Endodermal cell (in vitro differentiated cells): ENCODE data around the gene TMEM204. TPM values are rescaled to one million over a fixed set of nuclear protein-coding genes. Genes with fewer than 3 reads are reported as not detected.
A peak's percentile ranks its signal among the peaks of the same experiment; 100 is the strongest.

ENCODE experiments used
- DNase-seq: peaks from one replicate; pipeline ENCODE4 v3.0.0-alpha.2; 2017
- H3K27ac ChIP-seq: 2 replicates; pipeline ENCODE4 v1.5.1; 2013; ENCODE audit warnings: mild to moderate bottlenecking, low read depth, low read length, moderate library complexity
- H3K27me3 ChIP-seq: 2 replicates; pipeline ENCODE4 v1.6.1; 2013; ENCODE audit warnings: mild to moderate bottlenecking, low read length, moderate library complexity; ENCODE audit not compliant: insufficient read depth, control insufficient read depth, poor library complexity, severe bottlenecking
- H3K36me3 ChIP-seq: 2 replicates; pipeline ENCODE4 v1.7.0; 2013; ENCODE audit warnings: mild to moderate bottlenecking, low read length, moderate library complexity; ENCODE audit not compliant: control insufficient read depth, insufficient read depth
- H3K4me1 ChIP-seq: one replicate; pipeline ENCODE4 v1.7.0; 2013; ENCODE audit warnings: low read length; ENCODE audit not compliant: control insufficient read depth, insufficient read depth
- H3K4me3 ChIP-seq: 2 replicates; pipeline ENCODE4 v1.5.1; 2013; ENCODE audit warnings: mild to moderate bottlenecking, low read length, moderate library complexity
- H3K9ac ChIP-seq: 2 replicates; pipeline ENCODE4 v1.6.1; 2013; ENCODE audit warnings: mild to moderate bottlenecking, low read length, moderate library complexity; ENCODE audit not compliant: poor library complexity, severe bottlenecking; ENCODE audit errors: extremely low read depth
- H3K9me3 ChIP-seq: 2 replicates; pipeline ENCODE4 v1.6.1; 2013; ENCODE audit warnings: mild to moderate bottlenecking, low read length, moderate library complexity; ENCODE audit not compliant: control insufficient read depth
- H3K27ac Mint-ChIP-seq: 2 replicates; pipeline ENCODE4 v1.8.0; 2020; ENCODE audit warnings: mixed read lengths
- H3K27me3 Mint-ChIP-seq: 2 replicates; pipeline ENCODE4 v1.8.0; 2021; ENCODE audit warnings: mild to moderate bottlenecking, mixed read lengths; ENCODE audit not compliant: insufficient read depth
- H3K36me3 Mint-ChIP-seq: 2 replicates; pipeline ENCODE4 v1.8.0; 2020; ENCODE audit warnings: low read depth, mixed read lengths
- H3K4me1 Mint-ChIP-seq: 2 replicates; pipeline ENCODE4 v1.8.0; 2020; ENCODE audit warnings: mixed read lengths
- H3K4me3 Mint-ChIP-seq: 2 replicates; pipeline ENCODE4 v1.8.0; 2020; ENCODE audit warnings: mild to moderate bottlenecking, moderate library complexity, mixed read lengths
- H3K9me3 Mint-ChIP-seq: 2 replicates; pipeline ENCODE4 v1.8.0; 2020; ENCODE audit warnings: mild to moderate bottlenecking, mixed read lengths
- CTCF ChIP-seq: fragments of 200-600 bp; sonication (generic); conservative IDR thresholded peaks from 2 replicates; pipeline ENCODE4 v1.5.0; 2021; ENCODE audit warnings: antibody characterized with exemption, mild to moderate bottlenecking
- WGBS, 2 experiments: methylation state at CpG; one replicate each; pipeline versions ENCODE4 v1.1.5 to v1.1.7; 2013; ENCODE audit warnings: missing lambda C conversion rate in 2 of 2, mixed read lengths in 1 of 2; ENCODE audit not compliant: insufficient coverage in 1 of 2, insufficient read length in 1 of 2; 5-methylcytosine and 5-hydroxymethylcytosine counted together
- total RNA-seq, 2 donors: library from RNA; stranded (reverse); fragmentation: NEBNext Ultra II Directional in 1 of 2; extraction: Animal tissue kit (Norgen Biotek cat#: 25700) in 1 of 2; gene quantifications; 2 replicates in 1 of 2; 3 replicates in 1 of 2; pipeline ENCODE4 v1.2.1, GENCODE V29; 2021

Gene TMEM204
- total RNA-seq, 2 donors from 2014 or later, result not detected

- TF ChIP-seq CTCF, result no peak
- WGBS, 2 experiments, result 93 to 99% methylated on average over 13 to 18 of the region's 18 CpGs
- no peak overlapping the region for H3K9ac ChIP-seq
- H3K9me3 ChIP-seq, result no peaks in the 10 kb centered on the region
- H3K27ac ChIP-seq, result no peak overlapping the region
- H3K4me3 ChIP-seq, result no peak overlapping the region
- H3K27me3 Mint-ChIP-seq, result no peaks in the 10 kb centered on the region
- H3K9me3 Mint-ChIP-seq, result no peaks in the 10 kb centered on the region
- H3K27me3 ChIP-seq, result no peaks in the 10 kb centered on the region
- DNase-seq, result no peak
- H3K36me3 ChIP-seq, result no peaks in the 10 kb centered on the region
- H3K4me1 ChIP-seq, result no peaks in the 10 kb centered on the region
- H3K36me3 Mint-ChIP-seq, result no peaks in the 10 kb centered on the region
- no peak overlapping the region for H3K4me3 Mint-ChIP-seq
- peak overlapping the region; percentile 44 for H3K27ac Mint-ChIP-seq
- no peaks in the 10 kb centered on the region for H3K4me1 Mint-ChIP-seq
Measured at GRCh38 chr16:1542533-1542932, 9.1 kb downstream of the TMEM204 start.

- WGBS, 2 experiments, result 81 to 86% methylated on average over 27 to 30 of the region's 30 CpGs
- H3K27ac Mint-ChIP-seq, result no peak overlapping the region
- H3K9ac ChIP-seq, result no peak overlapping the region
- H3K9me3 ChIP-seq, result no peaks in the 10 kb centered on the region
- no peaks in the 10 kb centered on the region for H3K27me3 ChIP-seq
- H3K27me3 Mint-ChIP-seq, result no peaks in the 10 kb centered on the region
- TF ChIP-seq CTCF, result peak; percentile 29
- H3K36me3 ChIP-seq, result no peaks in the 10 kb centered on the region
- H3K4me1 Mint-ChIP-seq, result no peaks in the 10 kb centered on the region
- H3K4me3 ChIP-seq, result no peak overlapping the region
- H3K27ac ChIP-seq, result no peak overlapping the region
- no peaks in the 10 kb centered on the region for H3K9me3 Mint-ChIP-seq
- H3K36me3 Mint-ChIP-seq, result peaks cover 2% of the 10 kb centered on the region
- no peak overlapping the region for H3K4me3 Mint-ChIP-seq
- no peaks in the 10 kb centered on the region for H3K4me1 ChIP-seq
- peak; percentile 75 for DNase-seq
Measured at GRCh38 chr16:1543085-1543896, 9.8 kb downstream of the TMEM204 start.

GRCh38 chr16:1545044-1546040 is 11.9 kb downstream of the TMEM204 start:
- no peaks in the 10 kb centered on the region for H3K9me3 Mint-ChIP-seq
- WGBS, 2 experiments, result 86 to 92% methylated on average over 20 to 26 of the region's 26 CpGs
- no peak for DNase-seq
- no peaks in the 10 kb centered on the region for H3K4me1 ChIP-seq
- H3K27ac Mint-ChIP-seq, result no peak overlapping the region
- H3K4me3 ChIP-seq, result no peak overlapping the region
- H3K9me3 ChIP-seq, result no peaks in the 10 kb centered on the region
- no peaks in the 10 kb centered on the region for H3K27me3 Mint-ChIP-seq
- TF ChIP-seq CTCF, result no peak
- no peaks in the 10 kb centered on the region for H3K4me1 Mint-ChIP-seq
- H3K9ac ChIP-seq, result no peak overlapping the region
- H3K27ac ChIP-seq, result no peak overlapping the region
- H3K27me3 ChIP-seq, result no peaks in the 10 kb centered on the region
- H3K36me3 Mint-ChIP-seq, result peaks cover 2% of the 10 kb centered on the region
- H3K4me3 Mint-ChIP-seq, result no peak overlapping the region
- H3K36me3 ChIP-seq, result no peaks in the 10 kb centered on the region
